Stimulated activated CD8-positive, alpha-beta memory T cell treated with anti-CD3 and anti-CD28 coated beads, Interleukin-15, amount 100 ng/mL, for 24 hours (primary cell): Measurements from ENCODE around the gene APOBEC3G.
"Not testable (repeated sequence)": the region's sequence is repeated elsewhere in the genome, so short reads cannot be mapped to it uniquely, and the experiment has no call there.

Experiments
- DNase-seq: peaks from one replicate; pipeline ENCODE4 v3.0.0-alpha.2; 2020; ENCODE audit warnings: low read depth

APOBEC3G gene

GRCh38 chr22:39077026-39077840 lies at the start of gene APOBEC3G:
APOBEC3G (plus strand) TSS chr22:39077275; CDS start chr22:39077362, 87 bp downstream.
- not testable (repeated sequence) for DNase-seq

- DNase-seq = no peak
Observed at GRCh38 chr22:39027717-39028116, 49.4 kb upstream of the APOBEC3G start.

GRCh38 chr22:39028281-39028680 lies 48.8 kb upstream of the APOBEC3G start:
- no peak for DNase-seq

GRCh38 chr22:39029227-39029626 lies 47.8 kb upstream of the APOBEC3G start:
- DNase-seq = no peak

GRCh38 chr22:39030705-39031104 lies 46.4 kb upstream of the APOBEC3G start:
- no peak for DNase-seq

- DNase-seq = not testable (repeated sequence)
Observed at GRCh38 chr22:39031434-39032295, 45.4 kb upstream of the APOBEC3G start.

- not testable (repeated sequence) for DNase-seq
Observed at GRCh38 chr22:39037071-39037470, 40.0 kb upstream of the APOBEC3G start.

GRCh38 chr22:39039306-39040126 lies 37.6 kb upstream of the APOBEC3G start:
- no peak for DNase-seq

- not testable (repeated sequence) for DNase-seq
Observed at GRCh38 chr22:39040155-39040537, 36.9 kb upstream of the APOBEC3G start.

GRCh38 chr22:39040538-39041296 lies 36.4 kb upstream of the APOBEC3G start, which contains the start of gene APOBEC3F:
APOBEC3F (plus strand) TSS chr22:39040864; CDS start chr22:39040961, 97 bp downstream.
- peak; percentile 11 for DNase-seq

- DNase-seq = no peak
Observed at GRCh38 chr22:39041908-39042307, 35.2 kb upstream of the APOBEC3G start.

- not testable (repeated sequence) for DNase-seq
Observed at GRCh38 chr22:39043063-39043462, 34.0 kb upstream of the APOBEC3G start.

- not testable (repeated sequence) for DNase-seq
Observed at GRCh38 chr22:39045136-39045535, 31.9 kb upstream of the APOBEC3G start.

- DNase-seq = not testable (repeated sequence)
Observed at GRCh38 chr22:39049486-39049885, 27.6 kb upstream of the APOBEC3G start.

GRCh38 chr22:39051844-39052495 lies 25.1 kb upstream of the APOBEC3G start:
- not testable (repeated sequence) for DNase-seq

- DNase-seq = no peak
Observed at GRCh38 chr22:39055658-39056057, 21.4 kb upstream of the APOBEC3G start.

- not testable (repeated sequence) for DNase-seq
Observed at GRCh38 chr22:39061290-39061689, 15.8 kb upstream of the APOBEC3G start.

- DNase-seq = not testable (repeated sequence)
Observed at GRCh38 chr22:39061951-39062350, 15.1 kb upstream of the APOBEC3G start.

- not testable (repeated sequence) for DNase-seq
Observed at GRCh38 chr22:39063904-39064303, 13.2 kb upstream of the APOBEC3G start.
